Stimulated activated naive CD4-positive, alpha-beta T cell treated with Interleukin-2 at 50 U/mL for 16 hours (primary cell): Measurements from ENCODE around the gene PSMD13.

Experiments
- DNase-seq: peaks from one replicate; lab custom pipeline; 2025; lab: John Stamatoyannopoulos, UW

The PSMD13 gene

DNA sequence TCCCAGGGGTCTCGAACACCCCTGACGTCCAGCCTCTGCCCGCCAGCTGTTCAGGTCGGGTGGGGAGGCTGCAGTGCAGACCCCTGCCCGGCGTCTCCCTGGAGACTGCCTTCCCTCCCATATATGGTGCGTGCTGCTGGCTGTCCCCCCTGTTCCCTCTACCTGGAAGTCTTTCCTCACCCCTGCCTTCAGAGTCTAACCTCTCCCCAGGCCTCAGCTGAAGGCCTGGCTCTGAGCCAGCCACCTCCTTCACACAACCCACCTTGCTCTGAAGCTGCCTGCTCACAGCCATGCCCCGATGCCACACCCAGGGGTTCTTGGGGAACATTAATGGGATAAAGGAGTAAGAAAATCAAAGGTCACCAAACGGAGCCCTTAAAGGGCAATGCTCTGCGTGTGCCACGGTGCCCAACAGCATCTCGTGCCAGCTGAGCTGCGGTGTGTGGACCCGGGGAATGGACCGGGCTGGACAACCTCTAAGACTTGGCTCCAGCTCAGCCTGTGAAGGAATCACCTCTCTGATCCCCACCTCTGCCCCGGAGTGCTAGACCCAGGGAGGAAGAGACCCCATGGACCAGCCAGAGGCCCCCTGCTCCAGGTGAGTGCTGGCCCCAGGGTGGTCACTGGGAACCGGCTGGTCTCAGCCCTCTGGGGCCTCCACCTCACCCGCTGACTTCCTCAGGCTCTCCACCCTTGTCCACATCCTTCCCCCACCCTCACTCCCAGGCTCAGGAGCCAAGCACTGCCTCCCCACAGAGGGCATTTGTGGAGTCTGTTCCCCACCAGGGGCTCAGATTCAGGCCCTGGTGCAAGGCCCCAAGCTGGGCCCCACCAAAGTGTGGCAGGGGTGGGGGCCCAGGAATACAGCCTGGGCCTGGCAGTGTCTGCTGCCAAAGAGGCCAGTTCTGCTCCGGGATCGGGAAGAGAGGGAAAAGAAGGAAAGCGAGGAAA lies 41.5 kb downstream of the PSMD13 start, which contains the start of gene NLRP6:
Gene NLRP6, plus strand, starts transcription at position 407 of the 951 bp plus-strand sequence. Its CDS starts 163 bp downstream, at position 570.
- no peak for DNase-seq

DNA sequence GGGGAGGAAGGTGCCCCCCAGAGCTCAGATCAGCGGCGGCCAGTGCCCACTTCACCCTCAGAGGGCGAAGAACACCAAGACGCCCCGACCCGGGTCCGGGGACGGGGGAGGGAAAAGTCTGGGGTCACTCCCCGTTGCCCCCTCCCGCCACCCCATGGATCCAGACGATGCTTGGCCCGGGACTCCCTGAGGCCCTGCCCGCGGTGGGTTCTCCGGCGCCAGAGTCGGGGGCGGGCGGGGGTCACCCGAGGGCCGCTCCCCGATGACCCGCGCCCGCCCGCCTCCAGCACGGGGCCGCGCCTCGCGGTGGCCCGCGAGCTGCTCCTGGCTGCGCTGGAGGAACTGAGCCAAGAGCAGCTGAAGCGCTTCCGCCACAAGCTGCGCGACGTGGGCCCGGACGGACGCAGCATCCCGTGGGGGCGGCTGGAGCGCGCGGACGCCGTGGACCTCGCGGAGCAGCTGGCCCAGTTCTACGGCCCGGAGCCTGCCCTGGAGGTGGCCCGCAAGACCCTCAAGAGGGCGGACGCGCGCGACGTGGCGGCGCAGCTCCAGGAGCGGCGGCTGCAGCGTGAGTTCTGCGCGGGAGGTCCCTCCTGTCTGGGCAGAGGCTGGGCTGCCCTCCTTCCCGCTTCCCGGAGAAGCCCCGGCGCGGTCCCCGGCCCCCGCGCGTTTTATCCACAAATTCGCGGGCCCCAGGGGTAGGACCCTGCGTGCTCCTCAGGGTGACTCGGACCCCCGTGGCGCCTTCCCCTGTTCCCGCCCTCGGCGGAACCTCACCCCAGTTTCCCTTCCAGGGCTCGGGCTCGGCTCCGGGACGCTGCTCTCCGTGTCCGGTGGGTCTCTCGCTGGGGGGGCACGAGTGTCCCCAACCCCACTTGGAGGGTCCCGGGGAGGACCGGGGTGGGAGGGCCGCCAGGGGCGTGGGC lies 42.5 kb downstream of the PSMD13 start:
- no peak for DNase-seq

DNA sequence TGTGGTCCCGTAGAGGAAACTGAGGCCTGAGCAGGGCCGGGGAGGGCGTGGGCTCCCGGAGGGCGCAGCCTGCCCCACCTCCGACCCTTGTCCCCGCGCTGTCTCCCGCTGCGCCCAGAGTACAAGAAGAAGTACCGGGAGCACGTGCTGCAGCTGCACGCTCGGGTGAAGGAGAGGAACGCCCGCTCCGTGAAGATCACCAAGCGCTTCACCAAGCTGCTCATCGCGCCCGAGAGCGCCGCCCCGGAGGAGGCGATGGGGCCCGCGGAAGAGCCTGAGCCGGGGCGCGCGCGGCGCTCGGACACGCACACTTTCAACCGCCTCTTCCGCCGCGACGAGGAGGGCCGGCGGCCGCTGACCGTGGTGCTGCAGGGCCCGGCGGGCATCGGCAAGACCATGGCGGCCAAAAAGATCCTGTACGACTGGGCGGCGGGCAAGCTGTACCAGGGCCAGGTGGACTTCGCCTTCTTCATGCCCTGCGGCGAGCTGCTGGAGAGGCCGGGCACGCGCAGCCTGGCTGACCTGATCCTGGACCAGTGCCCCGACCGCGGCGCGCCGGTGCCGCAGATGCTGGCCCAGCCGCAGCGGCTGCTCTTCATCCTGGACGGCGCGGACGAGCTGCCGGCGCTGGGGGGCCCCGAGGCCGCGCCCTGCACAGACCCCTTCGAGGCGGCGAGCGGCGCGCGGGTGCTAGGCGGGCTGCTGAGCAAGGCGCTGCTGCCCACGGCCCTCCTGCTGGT lies 43.4 kb downstream of the PSMD13 start:
- peak; percentile 10 for DNase-seq

DNA sequence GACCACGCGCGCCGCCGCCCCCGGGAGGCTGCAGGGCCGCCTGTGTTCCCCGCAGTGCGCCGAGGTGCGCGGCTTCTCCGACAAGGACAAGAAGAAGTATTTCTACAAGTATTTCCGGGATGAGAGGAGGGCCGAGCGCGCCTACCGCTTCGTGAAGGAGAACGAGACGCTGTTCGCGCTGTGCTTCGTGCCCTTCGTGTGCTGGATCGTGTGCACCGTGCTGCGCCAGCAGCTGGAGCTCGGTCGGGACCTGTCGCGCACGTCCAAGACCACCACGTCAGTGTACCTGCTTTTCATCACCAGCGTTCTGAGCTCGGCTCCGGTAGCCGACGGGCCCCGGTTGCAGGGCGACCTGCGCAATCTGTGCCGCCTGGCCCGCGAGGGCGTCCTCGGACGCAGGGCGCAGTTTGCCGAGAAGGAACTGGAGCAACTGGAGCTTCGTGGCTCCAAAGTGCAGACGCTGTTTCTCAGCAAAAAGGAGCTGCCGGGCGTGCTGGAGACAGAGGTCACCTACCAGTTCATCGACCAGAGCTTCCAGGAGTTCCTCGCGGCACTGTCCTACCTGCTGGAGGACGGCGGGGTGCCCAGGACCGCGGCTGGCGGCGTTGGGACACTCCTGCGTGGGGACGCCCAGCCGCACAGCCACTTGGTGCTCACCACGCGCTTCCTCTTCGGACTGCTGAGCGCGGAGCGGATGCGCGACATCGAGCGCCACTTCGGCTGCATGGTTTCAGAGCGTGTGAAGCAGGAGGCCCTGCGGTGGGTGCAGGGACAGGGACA lies 44.1 kb downstream of the PSMD13 start:
- peak; percentile 21 for DNase-seq

DNA sequence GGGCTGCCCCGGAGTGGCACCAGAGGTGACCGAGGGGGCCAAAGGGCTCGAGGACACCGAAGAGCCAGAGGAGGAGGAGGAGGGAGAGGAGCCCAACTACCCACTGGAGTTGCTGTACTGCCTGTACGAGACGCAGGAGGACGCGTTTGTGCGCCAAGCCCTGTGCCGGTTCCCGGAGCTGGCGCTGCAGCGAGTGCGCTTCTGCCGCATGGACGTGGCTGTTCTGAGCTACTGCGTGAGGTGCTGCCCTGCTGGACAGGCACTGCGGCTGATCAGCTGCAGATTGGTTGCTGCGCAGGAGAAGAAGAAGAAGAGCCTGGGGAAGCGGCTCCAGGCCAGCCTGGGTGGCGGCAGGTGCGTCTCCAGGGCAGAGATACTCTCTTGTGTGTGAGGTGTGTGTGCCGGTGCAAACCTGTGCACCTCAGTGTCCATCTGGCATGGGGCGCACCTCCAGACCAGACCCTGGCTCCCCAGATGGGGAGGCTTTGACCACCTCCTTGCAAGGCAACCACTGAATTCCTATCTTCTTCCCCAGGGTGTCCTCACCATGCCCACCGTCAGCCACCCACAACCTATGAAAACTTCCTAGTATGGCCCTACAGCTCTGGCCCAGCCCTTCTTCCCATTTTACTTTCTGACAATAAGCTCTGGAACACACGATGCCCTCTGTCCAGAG lies 44.8 kb downstream of the PSMD13 start:
- no peak for DNase-seq

DNA sequence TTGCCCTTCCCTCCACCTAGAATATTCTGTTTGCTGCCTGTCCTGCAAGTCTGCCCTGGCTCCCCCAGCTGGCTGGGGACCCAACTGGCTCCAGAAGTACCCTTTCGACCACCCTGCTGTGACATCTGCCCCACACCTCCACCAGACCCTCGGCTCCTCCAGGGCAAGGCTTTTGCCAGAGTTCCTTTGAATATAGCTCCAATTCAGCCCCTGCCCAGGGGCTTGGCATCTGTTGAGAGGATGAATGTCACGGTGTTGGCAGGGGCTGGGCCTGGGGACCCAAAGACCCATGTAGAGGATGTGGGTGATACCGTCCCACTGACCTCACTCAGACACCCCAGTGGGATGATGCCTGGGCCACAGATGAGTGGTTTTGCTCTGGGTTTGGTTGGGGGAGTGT lies 45.4 kb downstream of the PSMD13 start:
- no peak for DNase-seq

DNA sequence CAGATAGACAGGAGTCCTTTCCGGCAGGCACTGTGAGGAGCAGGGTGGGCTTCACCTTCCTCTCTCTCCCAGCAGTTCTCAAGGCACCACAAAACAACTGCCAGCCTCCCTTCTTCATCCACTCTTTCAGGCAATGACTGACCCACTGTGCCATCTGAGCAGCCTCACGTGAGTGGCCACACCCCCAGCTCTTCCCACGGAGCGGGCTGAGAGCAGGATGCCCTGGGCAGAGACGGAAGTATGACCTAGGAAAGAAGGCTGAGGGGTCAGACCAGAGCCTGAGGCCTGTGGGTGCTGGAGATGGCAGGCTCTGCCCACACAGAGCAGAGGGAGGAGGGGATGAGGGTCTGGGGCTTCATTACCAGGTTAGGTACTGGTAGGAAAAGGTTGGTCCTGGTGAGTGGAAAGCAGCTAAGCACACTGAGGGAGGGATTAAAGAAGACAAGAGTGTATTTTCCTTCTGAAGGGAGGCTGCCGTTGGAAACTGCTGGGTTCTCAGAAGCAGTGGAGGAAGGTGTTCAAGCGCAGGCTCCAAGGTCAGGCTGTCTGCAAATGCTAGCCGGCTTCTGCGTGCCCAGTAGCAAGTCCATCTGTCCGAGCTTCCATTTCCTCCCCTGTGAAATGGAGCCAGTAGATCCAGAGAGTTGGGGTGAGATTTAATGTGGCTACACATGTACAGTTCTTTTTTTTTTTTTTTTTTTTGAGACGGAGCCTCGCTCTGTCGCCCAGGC lies 46.0 kb downstream of the PSMD13 start:
- no peak for DNase-seq

DNA sequence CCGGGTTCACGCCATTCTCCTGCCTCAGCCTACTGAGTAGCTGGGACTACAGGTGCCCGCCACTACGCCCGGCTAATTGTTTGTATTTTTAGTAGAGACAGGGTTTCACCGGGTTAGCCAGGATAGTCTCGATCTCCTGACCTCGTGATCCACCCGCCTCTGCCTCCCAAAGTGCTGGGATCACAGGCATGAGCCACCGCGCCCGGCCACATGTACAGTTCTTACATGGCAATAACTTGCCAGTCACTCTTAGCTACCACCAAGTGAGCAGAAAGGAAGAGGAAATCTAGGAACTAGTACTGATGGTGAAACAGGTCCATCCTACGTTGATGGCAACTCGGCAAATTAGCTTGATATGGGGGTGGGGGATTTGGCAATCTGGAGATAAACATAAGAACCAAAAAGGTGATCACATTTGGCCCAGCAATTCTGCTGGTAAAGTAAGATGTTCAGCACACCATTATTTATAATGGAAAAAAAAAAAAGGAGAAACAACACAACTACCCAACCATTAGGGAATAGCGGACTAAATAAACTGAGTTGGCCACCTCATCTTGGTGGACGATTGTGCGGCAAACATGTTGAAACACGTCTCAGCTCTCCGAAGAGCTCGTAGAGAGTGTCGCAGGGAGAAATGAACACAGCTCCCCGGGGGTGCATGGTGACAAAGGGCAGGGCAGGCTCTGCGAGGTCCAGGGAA lies 46.8 kb downstream of the PSMD13 start:
- no peak for DNase-seq

DNA sequence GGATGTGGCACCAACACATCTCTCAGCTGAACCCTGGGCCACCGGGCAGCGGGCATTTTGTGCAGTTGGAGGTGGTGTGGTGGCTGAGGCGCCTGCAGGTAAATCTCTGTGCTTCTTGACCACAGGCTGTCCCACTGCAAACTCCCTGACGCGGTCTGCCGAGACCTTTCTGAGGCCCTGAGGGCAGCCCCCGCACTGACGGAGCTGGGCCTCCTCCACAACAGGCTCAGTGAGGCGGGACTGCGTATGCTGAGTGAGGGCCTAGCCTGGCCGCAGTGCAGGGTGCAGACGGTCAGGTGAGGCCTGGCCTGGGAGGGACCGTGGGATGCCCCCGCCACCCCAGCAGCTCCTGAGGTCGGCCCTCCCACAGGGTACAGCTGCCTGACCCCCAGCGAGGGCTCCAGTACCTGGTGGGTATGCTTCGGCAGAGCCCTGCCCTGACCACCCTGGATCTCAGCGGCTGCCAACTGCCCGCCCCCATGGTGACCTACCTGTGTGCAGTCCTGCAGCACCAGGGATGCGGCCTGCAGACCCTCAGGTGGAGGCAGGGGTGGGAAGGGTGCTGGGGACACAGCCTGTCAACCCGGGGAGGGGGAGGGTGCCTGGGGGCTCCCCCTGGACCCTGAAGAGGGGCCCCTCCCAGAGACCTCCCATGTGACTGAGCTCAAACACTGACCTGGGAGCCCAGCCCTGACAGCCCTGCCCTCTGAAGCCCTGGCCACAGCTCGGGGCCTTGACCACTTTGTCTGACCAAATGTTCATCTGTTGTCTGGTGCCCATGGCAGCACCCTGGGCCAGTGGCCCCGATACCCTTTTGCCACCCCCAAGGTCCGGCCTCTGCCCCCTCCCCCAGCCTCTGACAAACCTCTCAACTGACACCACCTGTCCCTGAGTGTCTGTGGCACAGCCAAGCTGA lies 47.6 kb downstream of the PSMD13 start:
- DNase-seq, result no peak

DNA sequence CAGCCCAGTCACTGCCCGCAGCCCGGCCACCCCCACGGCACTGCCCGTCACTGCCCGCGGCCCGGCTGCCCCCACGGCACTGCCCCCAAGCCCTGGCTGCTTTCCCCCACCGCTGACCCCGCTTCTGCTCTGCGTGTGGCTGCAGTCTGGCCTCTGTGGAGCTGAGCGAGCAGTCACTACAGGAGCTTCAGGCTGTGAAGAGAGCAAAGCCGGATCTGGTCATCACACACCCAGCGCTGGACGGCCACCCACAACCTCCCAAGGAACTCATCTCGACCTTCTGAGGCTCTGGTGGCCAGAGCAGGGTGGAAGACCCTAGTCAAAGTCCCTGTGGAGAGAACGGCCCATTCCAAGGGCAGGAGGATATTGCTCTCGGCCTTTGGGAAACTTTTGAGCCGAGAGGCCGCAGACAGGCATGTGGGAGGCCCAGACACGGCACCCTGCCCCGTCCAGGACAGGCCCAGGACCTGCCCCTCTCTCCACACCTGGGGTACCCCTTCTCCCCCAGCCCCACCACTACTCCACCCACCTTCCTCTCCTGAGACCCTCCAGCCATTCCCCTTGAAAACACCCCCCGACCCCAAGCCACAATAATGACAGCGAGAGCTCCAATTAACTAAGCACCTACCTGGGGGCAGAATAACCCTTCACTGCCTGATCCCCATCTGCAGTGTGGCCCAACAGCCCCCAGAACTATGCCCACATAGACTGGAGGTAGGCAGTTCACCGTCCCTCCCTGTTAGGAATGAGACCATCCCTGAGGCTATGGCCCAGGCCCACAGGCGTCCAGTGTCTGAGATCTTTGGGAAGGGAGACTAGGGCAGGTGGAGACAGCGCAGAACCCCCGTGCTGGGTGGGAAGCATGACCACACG lies 48.5 kb downstream of the PSMD13 start:
- no peak for DNase-seq

DNA sequence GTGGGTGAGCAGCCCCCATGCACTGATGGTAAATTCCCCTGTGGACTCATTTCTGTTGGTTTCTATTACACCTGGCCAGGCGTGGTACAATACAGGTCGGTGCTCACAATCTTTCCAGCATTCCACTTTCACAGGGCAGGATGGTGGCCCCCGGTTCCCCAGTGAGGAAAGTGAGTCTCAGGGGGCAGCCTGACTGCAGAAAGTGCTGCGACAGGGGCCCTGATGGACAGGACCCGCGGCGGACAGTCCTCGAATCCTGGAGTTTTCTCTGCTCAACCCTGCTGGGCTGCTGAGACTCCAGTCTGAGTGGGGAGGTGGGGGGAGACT lies 49.1 kb downstream of the PSMD13 start:
- no peak for DNase-seq

DNA sequence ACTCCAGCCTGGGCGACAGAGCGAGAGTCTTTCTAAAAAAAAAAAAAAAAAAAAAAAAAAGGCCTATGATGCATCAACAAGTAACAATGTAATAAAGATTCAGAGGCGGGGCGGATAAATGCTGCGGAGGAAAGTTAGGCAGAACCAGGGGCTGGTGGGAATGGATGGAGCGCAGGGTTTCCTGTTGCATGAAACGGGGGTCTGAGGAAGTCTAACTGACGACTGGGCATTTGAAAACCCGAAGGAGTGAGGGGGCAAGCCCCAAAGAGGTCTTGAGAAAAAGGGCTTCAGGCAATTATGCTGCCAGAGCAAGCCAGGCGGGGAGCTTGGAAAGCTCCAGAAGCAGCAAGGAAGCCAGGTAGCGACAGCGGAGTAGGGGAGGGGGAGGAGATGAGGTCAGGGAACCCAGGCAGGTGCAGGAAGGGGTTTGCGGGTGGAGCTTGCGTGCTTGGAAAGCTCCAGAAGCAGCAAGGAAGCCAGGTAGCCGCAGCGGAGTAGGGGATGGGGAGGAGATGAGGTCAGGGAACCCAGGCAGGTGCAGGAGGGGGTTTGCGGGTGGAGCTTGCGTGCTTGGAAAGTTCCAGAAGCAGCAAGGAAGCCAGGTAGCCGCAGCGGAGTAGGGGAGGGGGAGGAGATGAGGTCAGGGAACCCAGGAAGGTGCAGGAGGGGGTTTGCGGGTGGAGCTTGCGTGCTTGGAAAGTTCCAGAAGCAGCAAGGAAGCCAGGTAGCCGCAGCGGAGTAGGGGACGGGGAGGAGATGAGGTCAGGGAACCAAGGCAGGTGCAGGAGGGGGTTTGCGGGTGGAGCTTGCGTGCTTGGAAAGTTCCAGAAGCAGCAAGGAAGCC lies 50.4 kb downstream of the PSMD13 start:
- DNase-seq, result peak; percentile 66

DNA sequence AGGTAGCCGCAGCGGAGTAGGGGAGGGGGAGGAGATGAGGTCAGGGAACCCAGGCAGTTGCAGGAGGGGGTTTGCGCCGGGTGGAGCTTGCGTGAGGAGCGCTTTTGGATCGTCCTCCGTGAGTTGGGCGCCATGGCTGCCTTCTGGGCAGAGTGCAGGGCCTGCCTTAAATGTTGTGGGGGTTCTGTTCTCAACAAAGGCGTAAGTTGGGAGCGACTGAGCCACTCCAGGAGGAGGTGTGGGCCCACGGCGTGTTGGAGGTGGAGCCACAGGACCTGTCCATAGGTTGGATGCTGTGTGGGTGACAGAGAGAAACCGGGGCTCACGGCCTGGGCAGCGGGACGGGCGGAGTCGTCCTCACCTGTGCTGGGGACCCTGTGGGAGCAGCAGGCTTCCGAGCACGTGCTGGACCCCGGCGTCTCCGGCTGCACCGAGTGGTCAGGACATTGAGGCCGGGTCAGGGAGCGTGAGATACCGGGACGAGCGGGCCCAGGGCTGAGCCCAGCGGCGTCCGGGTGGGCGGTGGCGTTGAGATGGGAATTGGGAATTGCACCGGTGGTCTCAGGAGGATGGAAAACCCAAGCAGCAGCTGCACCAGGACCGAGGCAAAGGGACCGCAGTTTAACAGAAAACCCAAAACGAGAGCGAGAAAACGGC lies 51.2 kb downstream of the PSMD13 start:
- DNase-seq, result peak; percentile 57

DNA sequence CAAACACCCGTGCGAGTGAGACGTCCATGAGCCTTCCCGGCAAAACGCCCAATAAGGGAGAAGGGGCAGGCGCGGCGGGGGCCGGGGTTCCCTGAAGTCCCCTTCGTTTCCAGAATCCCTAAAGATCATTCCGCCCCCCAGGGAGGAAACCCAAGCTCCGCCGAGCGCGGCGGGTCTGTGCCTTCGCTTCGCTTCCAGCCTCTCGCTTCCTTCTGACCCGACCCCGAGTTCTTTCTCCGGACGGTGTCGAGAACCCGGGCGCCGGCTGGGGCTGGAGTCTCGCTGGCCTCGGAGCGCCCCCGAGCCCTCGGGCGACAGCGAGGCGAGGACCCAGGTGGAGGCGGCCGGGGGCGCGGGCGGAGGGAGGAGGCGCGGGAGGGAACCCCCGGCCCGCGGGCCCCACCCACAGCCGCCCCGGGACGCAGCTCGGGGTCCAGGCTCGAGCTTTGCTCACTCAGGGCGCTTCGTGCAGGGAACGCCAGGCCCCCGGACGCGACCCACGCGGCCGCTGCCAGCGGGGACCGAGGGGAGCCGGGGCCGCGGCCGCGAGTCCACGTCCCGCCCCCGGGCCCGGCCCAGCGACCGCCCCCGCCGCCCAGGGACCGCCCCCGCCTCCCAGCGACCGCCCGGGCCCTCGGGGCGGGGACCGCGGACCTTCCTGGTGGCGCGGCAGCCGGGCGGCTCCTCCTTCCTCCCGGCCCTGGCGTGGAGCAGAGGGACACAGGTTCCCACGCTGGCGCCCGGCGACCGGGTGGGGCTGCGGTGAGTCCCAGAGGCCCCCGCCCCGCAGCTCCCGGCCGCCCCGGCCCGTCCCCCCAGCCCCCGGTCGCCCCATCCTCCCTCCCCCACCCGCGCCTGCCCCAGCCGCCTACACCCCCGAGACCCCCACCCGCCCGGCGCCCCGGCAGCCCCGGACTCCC lies 52.0 kb downstream of the PSMD13 start, which contains the start of gene PGGHG:
Gene PGGHG, plus strand, starts transcription at position 649 of the 920 bp plus-strand sequence. CDS start 691 bp downstream, outside the sequence.
- DNase-seq, result peak; percentile 51

DNA sequence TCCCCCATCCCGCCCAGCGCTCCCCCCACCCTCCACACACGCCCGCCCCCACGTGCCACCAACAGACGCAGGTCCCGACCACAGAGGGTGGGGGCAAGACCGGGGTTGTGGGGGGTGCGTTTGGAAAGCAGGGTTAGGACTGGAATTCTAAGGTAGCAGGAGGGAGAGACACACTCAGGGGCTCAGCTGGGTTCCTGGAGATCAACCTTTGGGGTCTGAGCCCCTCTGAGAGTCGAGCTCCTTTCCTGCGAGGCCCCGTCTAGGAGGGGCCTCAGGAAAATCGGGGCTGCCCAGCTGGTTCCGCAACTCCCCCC lies 52.6 kb downstream of the PSMD13 start:
- no peak for DNase-seq
